Gastroesophageal sphincter (tissue), 4 donors: ENCODE measurements around the gene UBE2F. TPM values are rescaled to one million over a fixed set of nuclear protein-coding genes. Genes with fewer than 3 reads are reported as not detected.

Experiments used
- ATAC-seq: fragments of 150-250 bp; one replicate; pipeline ENCODE4 v1.9.1; 2016; ENCODE audit warnings: mild to moderate bottlenecking, moderate library complexity
- H3K27ac ChIP-seq, 4 donors: fragments of 200-600 bp; sonication (generic) in 3 of 4; 1 replicate in 3 of 4; 2 replicates in 1 of 4; pipeline ENCODE4 v1.5.1; 2016 to 2019
- H3K27me3 ChIP-seq: fragments of 200-600 bp; sonication (generic); one replicate; pipeline ENCODE4 v1.5.1; 2019
- H3K36me3 ChIP-seq, 2 donors: fragments of 200-600 bp; sonication (generic); one replicate each; pipeline ENCODE4 v1.5.1; 2019; ENCODE audit warnings: control low read depth in 1 of 2
- H3K4me1 ChIP-seq, 3 donors: fragments of 200-600 bp; sonication (generic); 1 replicate in 2 of 3; 2 replicates in 1 of 3; pipeline ENCODE4 v1.5.1; 2016 to 2019; ENCODE audit warnings: control low read depth in 2 of 3
- H3K4me3 ChIP-seq, 2 donors: fragments of 200-600 bp; sonication (generic); one replicate each; pipeline ENCODE4 v1.5.1; 2019; ENCODE audit warnings: mild to moderate bottlenecking in 1 of 2, moderate library complexity in 1 of 2
- H3K9me3 ChIP-seq, 3 donors: fragments of 200-600 bp; sonication (generic); one replicate each; pipeline ENCODE4 v1.5.1; 2017 to 2019; ENCODE audit warnings: control low read depth in 2 of 3
- CTCF ChIP-seq, 4 experiments: fragments of 200-600 bp in 2 of 4; fragments of 450-650 bp in 2 of 4; sonication (generic) in 1 of 4; IDR thresholded peaks; one replicate each; pipeline ENCODE4 v1.5.1; 2017 to 2019; ENCODE audit warnings: antibody characterized with exemption in 4 of 4, mild to moderate bottlenecking in 2 of 4, moderate library complexity in 2 of 4
- EP300 ChIP-seq: sonication (generic); formaldehyde crosslinking; IDR thresholded peaks from one replicate; pipeline ENCODE4 v1.6.1; 2017; ENCODE audit warnings: antibody characterized with exemption, mild to moderate bottlenecking
- POLR2A ChIP-seq, 2 donors: fragments of 450-650 bp; IDR thresholded peaks; one replicate each; pipeline ENCODE4 v1.6.1; 2017; ENCODE audit warnings: antibody characterized with exemption in 2 of 2, mild to moderate bottlenecking in 2 of 2, moderate library complexity in 1 of 2
- POLR2AphosphoS5 ChIP-seq: sonication (generic); formaldehyde crosslinking; IDR thresholded peaks from one replicate; pipeline ENCODE4 v1.6.1; 2017; ENCODE audit warnings: antibody characterized with exemption
- WGBS, 2 donors: methylation state at CpG; one replicate each; pipeline ENCODE4 v1.1.5; 2018; ENCODE audit warnings: low coverage in 1 of 2; 5-methylcytosine and 5-hydroxymethylcytosine counted together
- total RNA-seq, 4 donors: library from RNA; depleted of rRNA; stranded (reverse); fragments of >200 nt; gene quantifications; one replicate each; pipeline ENCODE4 v1.1.0, GENCODE V29; 2016

The UBE2F gene
- total RNA-seq, 4 donors from 2014 or later: 85.0 to 99.5 (median 96.3) TPM

- H3K27ac ChIP-seq: peak overlapping the region in 3 of 4 donors; percentile 76 to 83 (median 77)
- H3K36me3 ChIP-seq: no peaks in the 10 kb centered on the region
- no peak for TF ChIP-seq POLR2A (IDR thresholded peaks at IDR 0.05)
- no peak for TF ChIP-seq EP300
- TF ChIP-seq POLR2AphosphoS5: no peak
- no peak for TF ChIP-seq CTCF (IDR thresholded peaks at IDR 0.05)
- no peak for ATAC-seq
- no peaks in the 10 kb centered on the region for H3K9me3 ChIP-seq
- H3K4me1 ChIP-seq: peaks cover 0 to 33% (median 6%) of the 10 kb centered on the region in 3 donors
- 92 to 100% methylated on average over 2 to 9 of the region's 10 CpGs for WGBS, 2 donors
- H3K4me3 ChIP-seq: no peak overlapping the region
- H3K27me3 ChIP-seq: no peaks in the 10 kb centered on the region
Measured at GRCh38 chr2:237921967-237922492, 44.8 kb upstream of the UBE2F start.

- H3K9me3 ChIP-seq: no peaks in the 10 kb centered on the region
- H3K27me3 ChIP-seq: no peaks in the 10 kb centered on the region
- H3K36me3 ChIP-seq: no peaks in the 10 kb centered on the region
- H3K27ac ChIP-seq: peak overlapping the region; percentile 13 to 83 (median 76)
- no peak for ATAC-seq
- H3K4me3 ChIP-seq: peak overlapping the region in 1 of 2 donors; percentile 45
- WGBS, 2 donors: 19 to 53% methylated on average over 2 to 3 of the region's 13 CpGs
- H3K4me1 ChIP-seq: peaks cover 0 to 33% (median 6%) of the 10 kb centered on the region in 3 donors
- TF ChIP-seq POLR2AphosphoS5: peak; percentile 5
- no peak for TF ChIP-seq CTCF (IDR thresholded peaks at IDR 0.05)
- no peak for TF ChIP-seq EP300
Measured at GRCh38 chr2:237922641-237923361, 44.0 kb upstream of the UBE2F start.

GRCh38 chr2:237923481-237924163 lies 43.2 kb upstream of the UBE2F start:
- peak; percentile 92 for ATAC-seq
- peak overlapping the region; percentile 1 to 45 for H3K4me3 ChIP-seq
- no peaks in the 10 kb centered on the region for H3K36me3 ChIP-seq
- H3K27ac ChIP-seq: peak overlapping the region; percentile 13 to 83 (median 76)
- H3K9me3 ChIP-seq: no peaks in the 10 kb centered on the region
- H3K27me3 ChIP-seq: no peaks in the 10 kb centered on the region
- 10% methylated on average over 1 to 31 of the region's 33 CpGs for WGBS, 2 donors
- H3K4me1 ChIP-seq: peaks cover 0 to 31% (median 6%) of the 10 kb centered on the region in 3 donors
- TF ChIP-seq POLR2AphosphoS5: peak; percentile 59
- TF ChIP-seq CTCF (IDR thresholded peaks at IDR 0.05): peak in 3 of 4 experiments; percentile 96 to 99 (median 97)
- no peak for TF ChIP-seq POLR2A (IDR thresholded peaks at IDR 0.05)
- no peak for TF ChIP-seq EP300

- Histone ChIP-seq H3K4me3 (no peak overlapping the region), H3K4me1 (peaks cover 0 to 26% (median 6%) of the 10 kb centered on the region in 3 donors), H3K27me3 (no peaks in the 10 kb centered on the region), H3K36me3 (no peaks in the 10 kb centered on the region), H3K9me3 (no peaks in the 10 kb centered on the region), H3K27ac (peak overlapping the region in 1 of 4 donors; percentile 77)
- ATAC-seq: no peak
- TF ChIP-seq CTCF (IDR thresholded peaks at IDR 0.05): no peak
- TF ChIP-seq EP300: no peak
- no peak for TF ChIP-seq POLR2AphosphoS5
- no peak for TF ChIP-seq POLR2A (IDR thresholded peaks at IDR 0.05)
- WGBS, 2 donors: 88 to 90% methylated on average over 7 to 11 of the region's 14 CpGs
Measured at GRCh38 chr2:237924164-237924534, 42.7 kb upstream of the UBE2F start.
